Heart right ventricle (tissue), 16 donors: ENCODE results near the gene KMT2C. TPM values are rescaled to one million over a fixed set of nuclear protein-coding genes. Genes with fewer than 3 reads are reported as not detected.

ENCODE experiments used
- ATAC-seq, 8 donors: fragments of 200-7000 bp; cut with Tn5 transposase; one replicate each; pipeline ENCODE4 v1.9.1; 2020; ENCODE audit warnings: mild to moderate bottlenecking in 8 of 8, moderate library complexity in 8 of 8, moderate number of reproducible peaks in 1 of 8
- DNase-seq, 2 donors: peaks; one replicate each; pipeline ENCODE4 v3.0.0-alpha.2; 2020
- H3K27ac ChIP-seq, 10 donors: fragments of 200-600 bp; sonication (generic) in 2 of 10; one replicate each; pipeline versions ENCODE4 v1.5.0 to v1.8.0; 2020 to 2022; ENCODE audit warnings: mild to moderate bottlenecking in 3 of 10
- H3K27me3 ChIP-seq, 7 donors: fragments of 200-600 bp; one replicate each; pipeline ENCODE4 v1.8.0; 2021 to 2022; ENCODE audit warnings: mild to moderate bottlenecking in 2 of 7
- H3K36me3 ChIP-seq, 9 donors: fragments of 200-600 bp; sonication (generic) in 1 of 9; one replicate each; pipeline versions ENCODE4 v1.5.0 to v1.8.0; 2020 to 2022; ENCODE audit warnings: mild to moderate bottlenecking in 2 of 9
- H3K4me1 ChIP-seq, 9 donors: fragments of 200-600 bp; sonication (generic) in 1 of 9; one replicate each; pipeline versions ENCODE4 v1.5.0 to v1.8.0; 2020 to 2022; ENCODE audit warnings: mild to moderate bottlenecking in 4 of 9
- H3K4me3 ChIP-seq, 10 donors: fragments of 200-600 bp; sonication (generic) in 2 of 10; one replicate each; pipeline versions ENCODE4 v1.5.0 to v1.8.0; 2020 to 2022; ENCODE audit warnings: mild to moderate bottlenecking in 7 of 10, moderate library complexity in 2 of 10
- H3K9me3 ChIP-seq, 11 donors: fragments of 200-600 bp in 10 of 11; sonication (generic) in 2 of 11; one replicate each; pipeline versions ENCODE4 v1.5.0 to v1.8.0; 2013 to 2022; ENCODE audit warnings: mild to moderate bottlenecking in 2 of 11, control low read depth in 1 of 11, moderate library complexity in 1 of 11
- CTCF ChIP-seq, 9 donors: fragments of 200-600 bp; sonication (generic) in 2 of 9; IDR thresholded peaks; one replicate each; pipeline versions ENCODE4 v1.5.0 to v1.8.0; 2021 to 2022; ENCODE audit warnings: antibody characterized with exemption in 9 of 9, mild to moderate bottlenecking in 5 of 9, moderate library complexity in 1 of 9
- WGBS, 2 donors: extraction: QIAGEN DNeasy Blood & Tissue Kit; methylation state at CpG; one replicate each; pipeline ENCODE4 v1.1.7; 2013; ENCODE audit warnings: inconsistent platforms in 1 of 2; 5-methylcytosine and 5-hydroxymethylcytosine counted together
- intact Hi-C, 10 donors: fragments of 100-400 bp; cut with DNase I; formaldehyde crosslinking; loops; one replicate each; pipeline versions ENCODE4 v1.11.1 to v1.14.2; 2022
- polyA plus RNA-seq, 2 donors: library from polyadenylated mRNA; stranded (reverse); fragments of 200-250 nt; gene quantifications; one replicate each; pipeline ENCODE4 v1.2.3, GENCODE V29; 2013
- total RNA-seq, 10 donors: library from RNA; stranded (reverse); fragmentation: NEBNext Ultra II Directional in 3 of 10; extraction: Animal tissue kit (Norgen Biotek cat#: 25700) in 3 of 10; gene quantifications; one replicate each; pipeline versions ENCODE4 v1.2.1 to v1.2.4, GENCODE V29; 2021 to 2023
- donor health status: Arrhythmogenic right ventricular cardiomyopathy.
- donor health status: ischemic (EF 13 %, LVEDD 7.1; RV severe dilation, severe dysfunction).
- donor health status: healthy with polysubstance abuse.
- donor health status: DM: no; HTN: yes; CAD: no.
- donor health status: DM: no; HTN: no; CAD: no.
- donor health status: ischemic (EF 25% LVEDD 6.9; RV normal size, moderate dysfunction).
- donor health status: ischemic (EF 25% LVEDD 5.7; RV mildly dilated, moderate dysfunction).
- donor health status: healthy.
- donor health status: DM: yes; HTN: yes; CAD: no.
- donor health status: Ischemic cardiomyopathy.
- donor health status: ischemic (EF 35%, LVEDD 5.7; RV mildly dilated, moderate dysfunction).
- donor health status: nonischemic (EF 11% LVEDD 7.7; RV severe dilation, severe dysfunction).
- donor health status: DM: yes; HTN: yes; CAD: no.
- donor health status: PGD.
- donor health status: ischemic (EF 29% LVEDD 5.4; RV normal size, mild dysfunction).
- donor health status: nonischemic (EF 23%, LVEDD 6.1; RV moderate dilation, normal function).

Gene KMT2C
- total and polyA plus RNA-seq, 12 donors = 5.5 to 54.3 (median 46.3) TPM

GRCh38 chr7:152095771-152096170 lies 340.0 kb downstream of the KMT2C start:
- Histone ChIP-seq H3K4me1 (no peaks in the 10 kb centered on the region), H3K27ac (no peak overlapping the region), H3K4me3 (no peak overlapping the region), H3K27me3 (no peaks in the 10 kb centered on the region), H3K36me3 (peaks cover 0 to 29% (median 0%) of the 10 kb centered on the region in 9 donors), H3K9me3 (no peaks in the 10 kb centered on the region)
- DNase-seq (no peak), ATAC-seq (no peak)
- TF ChIP-seq CTCF (IDR thresholded peaks at IDR 0.05) = no peak
- 89 to 95% methylated on average over 1 of the region's 1 CpG for WGBS, 2 donors
- intact Hi-C loops = no loop called here

DNA sequence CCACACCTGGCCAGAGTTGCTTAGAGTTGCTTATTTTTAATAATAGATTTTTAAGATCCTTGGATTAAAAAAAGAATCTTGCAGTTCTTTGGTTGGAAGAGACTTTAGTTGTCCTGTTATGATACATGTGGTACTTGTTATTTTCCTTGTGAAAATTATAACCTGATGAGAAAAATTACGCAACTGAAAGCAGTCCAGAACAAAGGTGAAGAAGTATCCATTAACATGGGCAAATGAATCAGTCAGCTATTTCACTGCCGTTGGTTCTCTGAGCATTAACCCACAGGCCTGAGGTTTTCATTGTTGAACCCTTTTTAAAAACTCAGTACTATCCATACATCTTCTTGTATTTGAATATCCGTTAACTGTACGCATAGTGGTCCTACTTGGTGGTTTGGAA lies 342.1 kb downstream of the KMT2C start:
- H3K9me3 ChIP-seq = peaks cover 0 to 15% (median 8%) of the 10 kb centered on the region in 11 donors
- WGBS, 2 donors = 92 to 97% methylated on average over 4 of the region's 4 CpGs
- no peak overlapping the region for H3K27ac ChIP-seq
- ATAC-seq (no peak), DNase-seq (no peak)
- no peak overlapping the region for H3K4me3 ChIP-seq
- no peaks in the 10 kb centered on the region for H3K4me1 ChIP-seq
- TF ChIP-seq CTCF (IDR thresholded peaks at IDR 0.05) = no peak
- H3K36me3 ChIP-seq = peaks cover 0 to 21% (median 0%) of the 10 kb centered on the region in 9 donors
- intact Hi-C loops = no loop called here
- H3K27me3 ChIP-seq = no peaks in the 10 kb centered on the region

DNA sequence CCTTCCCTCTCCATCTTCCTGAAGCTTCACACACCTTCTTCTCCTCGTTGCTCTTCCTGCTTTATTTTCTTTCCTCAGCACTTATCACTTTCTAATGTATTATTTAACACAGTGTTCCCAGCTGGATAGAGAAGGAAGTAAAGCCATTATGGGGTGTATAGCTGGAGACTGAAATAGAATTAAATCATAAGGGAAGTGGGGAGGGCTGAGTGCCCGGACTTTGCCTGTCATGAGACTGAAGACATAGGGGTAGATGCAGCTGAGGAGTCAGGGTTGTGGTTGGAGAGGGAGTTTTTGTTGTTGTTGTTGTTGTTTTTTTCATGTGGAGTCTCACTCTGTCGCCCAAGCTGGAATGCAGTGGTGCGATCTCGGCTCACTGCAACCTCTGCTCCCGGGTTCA lies 345.1 kb downstream of the KMT2C start:
- no peak for TF ChIP-seq CTCF (IDR thresholded peaks at IDR 0.05)
- intact Hi-C loops = no loop called here
- ATAC-seq = peak in 4 of 8 donors; percentile 37 to 58 (median 40)

GRCh38 chr7:152089183-152089582 lies 346.6 kb downstream of the KMT2C start:
- Histone ChIP-seq H3K27ac (no peak overlapping the region), H3K9me3 (peaks cover 0 to 24% (median 8%) of the 10 kb centered on the region in 11 donors), H3K36me3 (peaks cover 0 to 4% (median 0%) of the 10 kb centered on the region in 9 donors), H3K27me3 (no peaks in the 10 kb centered on the region), H3K4me1 (peaks cover 0 to 5% (median 0%) of the 10 kb centered on the region in 9 donors), H3K4me3 (no peak overlapping the region)
- DNase-seq (no peak), ATAC-seq (no peak)
- intact Hi-C loops = no loop called here
- TF ChIP-seq CTCF (IDR thresholded peaks at IDR 0.05) = no peak
- 98 to 99% methylated on average over 7 of the region's 7 CpGs for WGBS, 2 donors

More for the DNA sequence above, 345.1 kb downstream of the KMT2C start:
- Histone ChIP-seq H3K27ac (no peak overlapping the region), H3K9me3 (peaks cover 0 to 24% (median 8%) of the 10 kb centered on the region in 11 donors), H3K27me3 (no peaks in the 10 kb centered on the region), H3K4me1 (peaks cover 0 to 5% (median 0%) of the 10 kb centered on the region in 9 donors), H3K4me3 (no peak overlapping the region), H3K36me3 (peaks cover 0 to 10% (median 0%) of the 10 kb centered on the region in 9 donors)
- DNase-seq = no peak
- WGBS, 2 donors = 89 to 91% methylated on average over 6 of the region's 6 CpGs
